ENCODE results near the gene CALHM4. TPM values are rescaled to one million over a fixed set of nuclear protein-coding genes. Genes with fewer than 3 reads are reported as not detected.
A peak's percentile ranks its signal among the peaks of the same experiment; 100 is the strongest.

CALHM4 gene
- total and polyA plus RNA-seq, 2 of the 4 experiments (the other 2 are of a cell fraction): 0.07 TPM; not detected in 1

GRCh38 chr6:116513224-116513875 lies 40.2 kb upstream of the CALHM4 start:
- H2AK5ac ChIP-seq (ENCODE audit: low read depth, low read length): peak overlapping the region; percentile 79; the same call in 1 of the 2 replicates
- peaks cover 26 to 46% of the 10 kb centered on the region in 2 experiments for H3K79me1 ChIP-seq (ENCODE audit: low read depth in 1 of 2, low read length in 2 of 2)
- H3K9ac ChIP-seq (ENCODE audit: low read depth, low read length): peak overlapping the region; percentile 55; the same call in 1 of the 2 replicates
- intact Hi-C loops (cut with micrococcal nuclease) (loop anchor here (2.0 to 5.0 kb wide), 3 partner anchors 17 to 143 kb away; partner anchors contain the start of gene DSE), in situ Hi-C loops (cut with MboI; ENCODE audit: low sequenced_read_pairs) (no loop called here), dilution Hi-C loops (cut with HindIII; ENCODE audit: low sequenced_read_pairs, unreplicated experiment) (no loop called here)
- peak overlapping the region; percentile 81 for H3K14ac ChIP-seq (replicated peaks; ENCODE audit: low read depth, low read length)
- 0 out of 2 replicates have a peak overlapping the region, but pooled peaks have one; percentile 13 for H2BK20ac ChIP-seq (ENCODE audit: low read depth, low read length)
- H2BK15ac ChIP-seq (ENCODE audit: low read depth, low read length): peak overlapping the region; percentile 9; the same call in 1 of the 3 replicates
- DNase-seq (no peak), ATAC-seq (ENCODE audit: low read depth) (no peak)
- no peak overlapping the region for H2BK120ac ChIP-seq (ENCODE audit: low read depth, low read length)
- H4K91ac ChIP-seq (ENCODE audit: insufficient read depth, low read depth, low read length): no peak overlapping the region
- peak overlapping the region; percentile 51 for H3K4me3 ChIP-seq (ENCODE audit: insufficient read depth, low read depth, low read length)
- no peak overlapping the region for H3K27ac ChIP-seq (ENCODE audit: insufficient read depth, low read length)
- H4K5ac ChIP-seq (ENCODE audit: low read depth, low read length): no peak overlapping the region
- no TSS peak for BruUV-seq (replicated peaks)
- H4K20me1 ChIP-seq (ENCODE audit: insufficient read depth, low read length): no peaks in the 10 kb centered on the region
- H3K4me1 ChIP-seq (ENCODE audit: control insufficient read depth, insufficient read depth, low read length): peaks cover 5% of the 10 kb centered on the region
- H3K36me3 ChIP-seq (ENCODE audit: control insufficient read depth, insufficient read depth, low read length): peaks cover 3% of the 10 kb centered on the region
- no peak overlapping the region for H4K8ac ChIP-seq (ENCODE audit: low read depth in 2 of 2, low read length in 2 of 2)
- H3K23ac ChIP-seq (ENCODE audit: low read depth, low read length): peak overlapping the region; percentile 55
- no peaks in the 10 kb centered on the region for H3K9me3 ChIP-seq (ENCODE audit: control insufficient read depth, insufficient read depth, low read length)
- no peak overlapping the region for H2AFZ ChIP-seq (replicated peaks; ENCODE audit: low read length, poor library complexity)
- H2BK5ac ChIP-seq (ENCODE audit: low read depth, low read length, poor library complexity, severe bottlenecking): no peak overlapping the region
- peak overlapping the region; percentile 90 for H3K4me2 ChIP-seq (ENCODE audit: low read depth, low read length)
- CTCF ChIA-PET: interaction anchor here (0.5 to 2.3 kb wide), 4 partner anchors 9 to 245 kb away, joined by 4 to 8 read pairs (median 6); no protein-coding TSS in a partner anchor
- no peak overlapping the region for H3K18ac ChIP-seq (ENCODE audit: low read depth, low read length)
- TF ChIP-seq SMC3 (IDR thresholded peaks at IDR 0.05; ENCODE audit: low read depth, low read length) (no peak), RCOR1 (IDR thresholded peaks at IDR 0.05; ENCODE audit: insufficient replicate concordance, low read length) (no peak), NFE2L2 (IDR thresholded peaks at IDR 0.05; ENCODE audit: low read depth, low read length) (no peak), FOS (IDR thresholded peaks at IDR 0.05; ENCODE audit: low read depth, low read length) (no peak), BHLHE40 (IDR thresholded peaks at IDR 0.05; ENCODE audit: low read depth, low read length) (no peak), CHD1 (IDR thresholded peaks at IDR 0.05; ENCODE audit: low read depth, low read length) (no peak)
- no CpG with 5 or more reads among the region's 2 CpGs for WGBS, 2 experiments (ENCODE audit: extremely low coverage in 2 of 2, insufficient read length in 1 of 2)
- H3K9me1 ChIP-seq (ENCODE audit: insufficient read depth, low read length): peaks cover 15% of the 10 kb centered on the region
- no peaks in the 10 kb centered on the region for H3K27me3 ChIP-seq (ENCODE audit: control insufficient read depth, insufficient read depth, low read length)
- peak overlapping the region; percentile 41; the same call in 1 of the 2 replicates for H3K4ac ChIP-seq (ENCODE audit: low read depth, low read length)
- H2AK9ac ChIP-seq (replicated peaks; ENCODE audit: low read depth, low read length, poor library complexity): no peak overlapping the region
- H3K56ac ChIP-seq (ENCODE audit: extremely low read depth, insufficient read depth, low read length): no peak overlapping the region; the same call in 1 of the 2 replicates
- POLR2A ChIA-PET (ENCODE audit: unreplicated experiment): interaction anchor here (0.6 kb wide), 1 partner anchor 10 kb away, joined by 4 read pairs; no protein-coding TSS in a partner anchor
